Measurements from ENCODE around the gene HTR3B. TPM values are rescaled to one million over a fixed set of nuclear protein-coding genes. Genes with fewer than 3 reads are reported as not detected.

The HTR3B gene
- total RNA-seq, 1 donor from 2014 or later = not detected

DNA sequence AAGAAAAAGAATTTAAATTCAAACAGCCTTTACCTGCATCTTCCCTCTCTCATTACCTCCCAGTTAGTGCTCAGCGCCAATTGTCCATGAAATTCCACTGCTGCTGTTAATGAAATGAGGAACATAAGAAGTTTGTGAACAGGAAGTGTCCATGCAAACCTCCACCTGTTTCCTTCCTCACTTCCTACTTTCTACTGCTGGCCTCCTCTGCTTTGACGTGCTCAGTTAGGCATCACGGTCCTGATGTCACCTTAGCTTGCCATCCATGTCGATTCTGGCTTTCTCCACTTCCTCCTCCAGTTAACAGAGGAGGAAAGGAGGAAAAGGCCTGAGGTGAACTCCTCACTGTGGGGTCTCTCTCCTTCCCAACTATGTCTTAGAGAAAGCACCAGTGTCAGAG is 43.4 kb downstream of the HTR3B start:
- no peak for DNase-seq

DNA sequence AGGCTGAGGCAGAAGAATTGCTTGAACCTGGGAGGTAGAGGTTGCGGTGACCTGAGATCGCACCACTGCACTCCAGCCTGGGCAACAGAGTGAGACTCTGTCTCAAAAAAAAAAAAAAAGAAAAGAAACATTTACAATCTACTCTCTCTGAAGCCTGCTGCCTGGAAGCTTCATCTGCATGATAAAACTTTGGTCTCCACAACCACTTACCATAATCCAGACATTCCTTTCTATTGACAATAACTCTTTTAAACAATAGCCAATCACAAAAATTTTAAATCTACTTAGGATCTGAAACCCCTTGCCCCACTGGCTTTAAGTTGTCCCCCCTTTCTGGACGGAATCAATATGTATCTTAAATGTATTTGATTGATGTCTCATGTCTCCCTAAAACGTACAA is 45.3 kb downstream of the HTR3B start:
- DNase-seq = no peak

GRCh38 chr11:113951537-113951936 is 46.9 kb downstream of the HTR3B start:
- no peak for DNase-seq

DNA sequence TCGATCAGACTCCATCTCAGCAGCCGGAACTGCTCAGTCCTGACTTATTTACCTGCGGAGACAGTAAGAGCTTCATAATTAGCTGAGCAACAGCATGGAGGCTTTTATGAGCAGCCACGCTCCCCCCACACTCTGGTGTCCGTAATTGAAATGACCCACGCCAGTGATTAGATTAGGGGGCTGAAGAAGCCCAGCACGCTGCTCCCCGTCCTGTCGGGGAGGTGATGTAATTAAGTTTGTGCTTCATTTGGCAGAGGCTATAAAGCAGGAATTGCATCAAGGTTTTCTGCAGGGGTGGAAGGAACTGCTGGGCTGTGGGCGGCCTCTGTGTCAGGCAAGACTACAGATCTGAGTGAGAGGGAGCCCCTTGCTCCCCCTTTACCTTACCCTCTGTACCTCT is 47.5 kb downstream of the HTR3B start:
- no peak for DNase-seq

DNA sequence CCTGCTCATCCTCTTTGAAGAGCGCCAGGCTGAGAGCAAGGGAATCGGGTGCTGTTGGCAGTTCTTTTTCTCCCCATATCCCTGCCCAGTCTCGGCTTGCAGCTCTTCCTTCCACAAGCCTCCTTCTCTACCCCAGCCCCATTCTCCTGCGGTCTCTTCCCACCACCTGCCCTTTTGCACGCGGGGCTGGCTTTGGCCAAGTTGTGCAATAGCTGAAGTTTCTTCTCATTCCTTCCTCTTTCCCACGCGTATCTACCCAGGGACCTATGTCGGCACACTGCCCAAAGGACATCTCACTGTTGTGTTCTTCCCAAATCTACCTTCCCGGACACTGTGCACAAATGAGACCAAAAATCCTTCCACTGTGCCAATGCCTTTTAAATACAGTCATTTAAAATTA is 48.0 kb downstream of the HTR3B start:
- no peak for DNase-seq

DNA sequence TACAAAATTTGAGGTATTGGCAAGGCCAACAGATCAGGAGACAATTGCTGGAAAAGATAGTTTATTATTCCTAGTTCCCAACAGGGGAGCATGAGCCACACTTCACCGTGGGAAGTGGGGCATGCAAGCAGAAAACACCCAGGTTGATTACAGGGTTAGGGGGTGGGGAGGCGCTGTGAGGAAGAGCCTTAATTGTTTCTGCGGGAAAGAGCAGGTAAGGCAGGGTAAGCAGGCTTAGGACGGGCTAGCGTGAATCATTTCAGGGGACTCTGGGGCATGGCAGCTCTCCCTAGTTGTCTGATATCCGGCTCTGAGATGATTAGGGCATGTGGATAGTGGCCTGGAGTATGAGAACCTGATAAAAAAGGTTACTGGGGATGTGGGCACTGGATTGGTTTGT is 49.6 kb downstream of the HTR3B start:
- DNase-seq = no peak

DNA sequence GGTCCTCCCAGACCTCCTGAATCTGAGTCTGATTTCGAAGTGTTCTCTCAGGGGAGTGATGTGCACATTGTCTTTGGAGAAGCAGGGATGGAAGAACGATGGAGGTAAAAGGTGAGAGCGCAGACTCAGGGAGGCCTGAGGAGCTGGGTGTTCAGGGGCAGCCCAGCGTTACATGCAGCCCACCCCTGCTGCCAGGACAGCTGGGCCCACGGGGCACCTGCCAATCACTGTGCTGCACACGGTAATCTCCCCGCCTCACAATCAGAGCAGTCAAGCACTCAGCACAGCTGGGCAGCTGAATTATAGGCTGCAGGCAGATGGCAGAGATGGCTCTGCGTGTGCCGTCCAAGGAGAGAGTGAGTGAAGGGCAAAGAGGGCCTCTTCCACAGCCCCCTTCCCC is 52.4 kb downstream of the HTR3B start:
- DNase-seq = no peak

DNA sequence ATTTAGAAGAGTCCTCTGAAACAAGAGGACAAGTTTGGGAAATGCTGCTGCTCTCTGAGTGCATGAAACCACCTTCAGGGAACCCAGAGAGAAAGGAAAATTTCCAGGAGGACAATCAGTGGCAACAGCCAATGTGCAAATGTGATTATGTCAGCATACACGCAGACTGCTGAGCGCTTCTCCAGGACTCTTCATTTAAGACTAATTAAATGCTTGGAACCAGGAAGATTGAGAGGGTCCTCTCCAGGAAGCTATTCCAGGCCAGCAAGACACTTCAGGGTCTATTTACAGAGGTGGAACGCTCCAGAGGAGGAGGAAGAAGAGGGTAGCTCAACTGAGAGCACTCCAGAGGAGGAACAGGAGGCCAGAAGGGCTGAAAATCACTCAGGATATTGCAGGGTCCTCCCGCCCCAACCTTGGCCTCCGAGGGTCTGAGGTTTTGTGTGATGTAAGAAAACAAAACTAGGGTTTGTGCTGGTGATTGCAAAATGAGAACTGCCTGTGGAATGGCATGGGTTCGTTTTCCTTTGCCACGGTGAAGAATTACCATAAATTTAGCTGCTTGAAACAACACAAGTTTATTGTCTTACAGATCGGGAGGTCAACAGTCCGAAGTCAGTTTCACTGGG is 56.2 kb downstream of the HTR3B start:
- DNase-seq = no peak

- DNase-seq = no peak
Observed at GRCh38 chr11:113967361-113967760, 62.8 kb downstream of the HTR3B start.

GRCh38 chr11:113971506-113972195 is 67.1 kb downstream of the HTR3B start:
- no peak for DNase-seq

DNA sequence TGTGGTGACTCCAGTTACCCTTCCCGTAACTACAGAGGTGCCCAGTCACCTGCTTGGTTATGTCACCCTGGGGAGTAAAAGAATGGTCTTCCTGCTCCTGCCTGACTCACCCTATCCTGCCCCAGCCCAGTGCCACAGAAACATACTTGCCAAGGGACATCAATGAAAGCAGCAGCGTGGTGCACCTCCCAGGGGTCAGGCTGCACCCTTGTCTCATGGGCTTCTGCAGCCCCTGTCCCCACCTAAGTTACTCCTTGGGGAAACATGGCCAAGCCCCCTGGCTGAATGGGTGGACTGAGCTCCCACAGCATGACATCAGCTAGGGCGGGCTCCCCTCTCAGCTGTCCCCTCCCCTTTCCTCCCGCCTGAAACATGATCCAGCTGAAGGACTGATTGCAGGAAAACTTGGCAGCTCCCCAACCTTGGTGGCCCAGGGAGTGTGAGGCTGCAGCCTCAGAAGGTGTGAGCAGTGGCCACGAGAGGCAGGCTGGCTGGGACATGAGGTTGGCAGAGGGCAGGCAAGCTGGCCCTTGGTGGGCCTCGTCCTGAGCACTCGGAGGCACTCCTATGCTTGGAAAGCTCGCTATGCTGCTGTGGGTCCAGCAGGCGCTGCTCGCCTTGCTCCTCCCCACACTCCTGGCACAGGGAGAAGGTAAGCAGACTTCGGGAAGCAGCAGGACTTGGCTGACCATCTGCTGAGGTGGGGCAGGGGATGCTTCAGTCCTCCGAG is 70.3 kb downstream of the HTR3B start, which contains the start of gene HTR3A:
Gene HTR3A, plus strand, starts transcription at position 368 of the 730 bp plus-strand sequence. Its CDS starts 218 bp downstream, at position 586.
- DNase-seq = peak; percentile 30

GRCh38 chr11:113977071-113977490 is 72.5 kb downstream of the HTR3B start:
- DNase-seq = no peak

DNA sequence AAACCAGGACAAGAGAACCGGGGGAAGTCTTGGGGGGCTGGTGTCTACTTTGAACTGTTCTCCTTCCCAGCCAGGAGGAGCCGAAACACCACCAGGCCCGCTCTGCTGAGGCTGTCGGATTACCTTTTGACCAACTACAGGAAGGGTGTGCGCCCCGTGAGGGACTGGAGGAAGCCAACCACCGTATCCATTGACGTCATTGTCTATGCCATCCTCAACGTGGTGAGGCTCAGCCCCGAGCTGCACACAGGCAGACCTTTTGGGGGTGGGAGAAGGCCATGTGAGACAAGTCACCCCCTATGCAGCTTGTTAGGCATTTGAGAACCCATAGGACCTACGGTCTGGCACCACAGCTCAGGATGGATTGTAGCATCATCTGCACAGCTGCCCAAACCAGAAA is 73.1 kb downstream of the HTR3B start:
- no peak for DNase-seq

DNA sequence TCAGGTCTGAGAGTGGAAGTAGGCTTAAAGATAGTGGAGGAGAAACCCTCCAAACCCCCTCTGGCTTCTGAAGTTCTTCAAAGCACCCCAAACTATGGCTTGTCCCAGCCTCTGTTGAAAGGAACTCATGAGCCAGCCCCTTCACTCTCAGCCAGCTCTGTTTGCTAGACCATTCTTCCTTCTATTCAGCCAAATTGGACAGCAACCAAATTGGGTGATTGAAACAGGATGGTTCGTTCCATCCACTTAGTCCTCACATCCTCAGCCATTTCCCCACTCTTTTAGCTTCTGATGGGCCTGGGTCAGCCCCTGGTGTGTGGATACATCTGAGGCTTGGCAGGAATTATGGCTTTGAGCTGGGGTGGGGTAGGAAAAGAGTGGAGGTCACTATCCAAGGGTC is 74.8 kb downstream of the HTR3B start:
- no peak for DNase-seq

- no peak for DNase-seq
Observed at GRCh38 chr11:113980785-113981184, 76.2 kb downstream of the HTR3B start.

DNA sequence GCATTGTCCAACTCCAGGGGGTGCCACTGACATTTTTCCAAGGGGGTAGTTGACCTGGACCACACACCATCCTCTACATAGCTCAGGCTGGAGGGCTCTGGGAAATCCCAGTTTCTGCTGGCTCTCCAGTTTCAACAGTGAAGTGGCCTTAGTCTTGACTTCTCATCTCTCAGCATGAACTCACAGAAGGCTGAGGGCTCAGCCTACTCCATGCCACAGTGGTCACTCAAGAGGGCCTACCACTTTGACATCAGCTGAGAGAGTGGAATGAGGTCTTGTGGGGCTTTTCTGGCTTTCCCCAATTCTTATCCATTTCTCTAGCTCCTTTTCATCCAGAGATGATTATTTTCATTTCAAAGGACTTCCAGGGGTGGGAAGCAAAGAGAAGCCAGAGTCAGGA is 77.7 kb downstream of the HTR3B start:
- DNase-seq = no peak

GRCh38 chr11:113984781-113985180 is 80.2 kb downstream of the HTR3B start:
- no peak for DNase-seq

GRCh38 chr11:113985906-113986305 is 81.3 kb downstream of the HTR3B start:
- no peak for DNase-seq

DNA sequence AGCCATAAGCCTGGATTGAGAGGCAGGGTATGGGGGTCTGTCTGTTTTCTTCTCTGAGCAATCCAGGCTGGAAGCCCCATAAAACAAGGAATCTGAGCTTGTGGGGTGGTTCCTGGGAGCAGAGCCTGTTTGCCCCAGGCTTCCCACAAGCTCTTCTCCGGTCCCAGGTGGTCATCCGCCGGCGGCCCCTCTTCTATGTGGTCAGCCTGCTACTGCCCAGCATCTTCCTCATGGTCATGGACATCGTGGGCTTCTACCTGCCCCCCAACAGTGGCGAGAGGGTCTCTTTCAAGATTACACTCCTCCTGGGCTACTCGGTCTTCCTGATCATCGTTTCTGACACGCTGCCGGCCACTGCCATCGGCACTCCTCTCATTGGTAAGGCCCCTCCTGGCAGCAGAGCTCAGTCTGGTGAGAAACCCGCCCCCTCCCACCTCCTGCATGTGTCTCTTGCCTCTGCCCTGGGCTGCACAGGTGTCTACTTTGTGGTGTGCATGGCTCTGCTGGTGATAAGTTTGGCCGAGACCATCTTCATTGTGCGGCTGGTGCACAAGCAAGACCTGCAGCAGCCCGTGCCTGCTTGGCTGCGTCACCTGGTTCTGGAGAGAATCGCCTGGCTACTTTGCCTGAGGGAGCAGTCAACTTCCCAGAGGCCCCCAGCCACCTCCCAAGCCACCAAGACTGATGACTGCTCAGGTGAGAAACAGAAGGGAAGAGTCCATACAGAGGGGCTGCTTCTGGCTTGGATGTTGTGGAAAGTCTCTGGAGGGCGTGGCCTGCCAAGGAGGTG is 82.0 kb downstream of the HTR3B start:
- DNase-seq = no peak

GRCh38 chr11:113989381-113989780 is 84.8 kb downstream of the HTR3B start:
- DNase-seq = no peak

- no peak for DNase-seq
Observed at GRCh38 chr11:113989916-113990315, 85.3 kb downstream of the HTR3B start.

- peak; percentile 64 for DNase-seq
Observed at GRCh38 chr11:113991170-113991569, 86.6 kb downstream of the HTR3B start.

Data from dermis blood vessel endothelial cell (primary cell).